Breast epithelium (tissue), 3 donors: ENCODE data around the gene RFWD3.

ENCODE experiments used
- POLR2A ChIP-seq: fragments of 450-650 bp; IDR thresholded peaks from one replicate; pipeline ENCODE4 v1.6.1; 2016; ENCODE audit warnings: antibody characterized with exemption, mild to moderate bottlenecking, moderate library complexity
- POLR2AphosphoS5 ChIP-seq, 3 donors: sonication (generic); formaldehyde crosslinking; IDR thresholded peaks; one replicate each; pipeline ENCODE4 v1.6.1; 2017; ENCODE audit warnings: antibody characterized with exemption in 3 of 3
- TF ChIP-seq, protein P1 (sequence below), 3 donors: fragments of 450-650 bp; IDR thresholded peaks; one replicate each; pipeline ENCODE4 v1.5.1; 2016 to 2017; ENCODE audit warnings: antibody characterized with exemption in 3 of 3, mild to moderate bottlenecking in 3 of 3, moderate library complexity in 3 of 3

DNA sequence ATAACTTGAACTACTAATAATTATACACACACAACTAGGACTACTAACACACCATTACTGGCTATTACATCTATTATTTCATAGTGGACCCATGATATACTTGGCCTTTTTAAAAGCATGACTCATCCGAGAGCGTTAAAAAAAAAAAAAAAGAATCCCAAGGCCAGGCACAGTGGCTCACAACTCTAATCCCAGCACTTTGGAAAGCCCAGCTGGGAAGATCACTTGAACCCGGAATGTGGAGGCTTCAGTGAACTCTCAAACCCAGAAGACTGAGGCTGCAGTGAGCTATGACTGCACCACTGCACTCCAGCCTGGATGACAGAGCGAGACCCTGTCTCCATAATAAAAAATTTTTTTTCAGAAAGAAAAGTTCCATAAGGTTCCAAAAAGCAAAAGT, 62.8 kb downstream of the RFWD3 start:
- TF ChIP-seq, protein P1, sequence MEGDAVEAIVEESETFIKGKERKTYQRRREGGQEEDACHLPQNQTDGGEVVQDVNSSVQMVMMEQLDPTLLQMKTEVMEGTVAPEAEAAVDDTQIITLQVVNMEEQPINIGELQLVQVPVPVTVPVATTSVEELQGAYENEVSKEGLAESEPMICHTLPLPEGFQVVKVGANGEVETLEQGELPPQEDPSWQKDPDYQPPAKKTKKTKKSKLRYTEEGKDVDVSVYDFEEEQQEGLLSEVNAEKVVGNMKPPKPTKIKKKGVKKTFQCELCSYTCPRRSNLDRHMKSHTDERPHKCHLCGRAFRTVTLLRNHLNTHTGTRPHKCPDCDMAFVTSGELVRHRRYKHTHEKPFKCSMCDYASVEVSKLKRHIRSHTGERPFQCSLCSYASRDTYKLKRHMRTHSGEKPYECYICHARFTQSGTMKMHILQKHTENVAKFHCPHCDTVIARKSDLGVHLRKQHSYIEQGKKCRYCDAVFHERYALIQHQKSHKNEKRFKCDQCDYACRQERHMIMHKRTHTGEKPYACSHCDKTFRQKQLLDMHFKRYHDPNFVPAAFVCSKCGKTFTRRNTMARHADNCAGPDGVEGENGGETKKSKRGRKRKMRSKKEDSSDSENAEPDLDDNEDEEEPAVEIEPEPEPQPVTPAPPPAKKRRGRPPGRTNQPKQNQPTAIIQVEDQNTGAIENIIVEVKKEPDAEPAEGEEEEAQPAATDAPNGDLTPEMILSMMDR (IDR thresholded peaks at IDR 0.05), result no peak
- TF ChIP-seq POLR2A, result no peak
- no peak for TF ChIP-seq POLR2AphosphoS5 (IDR thresholded peaks at IDR 0.05)
